ENCODE results near the gene HDAC4. TPM values are rescaled to one million over a fixed set of nuclear protein-coding genes. Genes with fewer than 3 reads are reported as not detected.

HDAC4 gene
- total and polyA plus RNA-seq, 2 experiments from 2014 or later, result 8.1 to 41.8 TPM

- Mint-ChIP-seq H3K4me3 (no peak overlapping the region), H3K36me3 (ENCODE audit: low read depth) (peaks cover 29% of the 10 kb centered on the region), H3K9me3 (0 out of 3 replicates have a peak, but pooled peaks cover 5% of the 10 kb centered on the region), H3K4me1 (peaks cover 13% of the 10 kb centered on the region), H3K27me3 (ENCODE audit: insufficient read depth, low read depth, poor library complexity) (peaks cover 9% of the 10 kb centered on the region), H3K27ac (no peak overlapping the region)
- DNase-seq (ENCODE audit: low spot score) (no peak), ATAC-seq (no peak)
- H3K4me1 ChIP-seq (ENCODE audit: insufficient read depth), result 0 out of 2 replicates have a peak, but pooled peaks cover 7% of the 10 kb centered on the region
- TF ChIP-seq ETS1 (IDR thresholded peaks at IDR 0.05) (no peak), STAT1 (IDR thresholded peaks at IDR 0.05; ENCODE audit: unreplicated experiment) (no peak), POLR2AphosphoS5 (IDR thresholded peaks at IDR 0.05; ENCODE audit: low read depth) (no peak), EZH2 (IDR thresholded peaks at IDR 0.05; ENCODE audit: low read depth, unreplicated experiment) (no peak), NANOG (IDR thresholded peaks at IDR 0.05; ENCODE audit: borderline replicate concordance) (no peak), CTCF (conservative IDR thresholded peaks at IDR 0.05; ENCODE audit: low read depth in 2 of 2) (no peak)
- no peak overlapping the region for H2AFZ ChIP-seq
- no peak overlapping the region for H3K27ac ChIP-seq (ENCODE audit: low read depth)
- H3K27me3 ChIP-seq (ENCODE audit: insufficient read depth), result no peaks in the 10 kb centered on the region
- no peaks in the 10 kb centered on the region for H3F3A ChIP-seq (replicated peaks; ENCODE audit: low read depth)
- H3K4me2 ChIP-seq, result no peak overlapping the region
- no peak overlapping the region for H3K4me3 ChIP-seq
- peaks cover 94% of the 10 kb centered on the region for H3K79me2 ChIP-seq (replicated peaks; ENCODE audit: insufficient read depth)
- no peaks in the 10 kb centered on the region for H3K36me3 ChIP-seq (ENCODE audit: insufficient read depth)
- H3K9me2 ChIP-seq (ENCODE audit: insufficient read depth), result no peaks in the 10 kb centered on the region
- peaks cover 7% of the 10 kb centered on the region for H4K20me1 ChIP-seq (replicated peaks; ENCODE audit: insufficient read depth)
Observed at GRCh38 chr2:239355724-239356123, 45.1 kb downstream of the HDAC4 start.

GRCh38 chr2:239355139-239355538 is 45.7 kb downstream of the HDAC4 start:
- Histone ChIP-seq H3K36me3 (ENCODE audit: insufficient read depth) (no peaks in the 10 kb centered on the region), H3K27ac (ENCODE audit: low read depth) (no peak overlapping the region), H3K4me3 (no peak overlapping the region), H3F3A (replicated peaks; ENCODE audit: low read depth) (no peaks in the 10 kb centered on the region), H2AFZ (no peak overlapping the region), H3K4me2 (no peak overlapping the region), H3K27me3 (ENCODE audit: insufficient read depth) (no peaks in the 10 kb centered on the region), H3K9me2 (ENCODE audit: insufficient read depth) (no peaks in the 10 kb centered on the region), H3K4me1 (ENCODE audit: insufficient read depth) (0 out of 2 replicates have a peak, but pooled peaks cover 7% of the 10 kb centered on the region), H4K20me1 (replicated peaks; ENCODE audit: insufficient read depth) (peaks cover 11% of the 10 kb centered on the region), H3K79me2 (replicated peaks; ENCODE audit: insufficient read depth) (peaks cover 96% of the 10 kb centered on the region)
- ATAC-seq (no peak), DNase-seq (ENCODE audit: low spot score) (no peak)
- H3K4me1 Mint-ChIP-seq, result peaks cover 12% of the 10 kb centered on the region
- 0 out of 3 replicates have a peak, but pooled peaks cover 5% of the 10 kb centered on the region for H3K9me3 Mint-ChIP-seq
- peaks cover 31% of the 10 kb centered on the region for H3K36me3 Mint-ChIP-seq (ENCODE audit: low read depth)
- no peak overlapping the region for H3K4me3 Mint-ChIP-seq
- H3K27me3 Mint-ChIP-seq (ENCODE audit: insufficient read depth, low read depth, poor library complexity), result peaks cover 6% of the 10 kb centered on the region
- no peak overlapping the region for H3K27ac Mint-ChIP-seq
- TF ChIP-seq POLR2AphosphoS5 (IDR thresholded peaks at IDR 0.05; ENCODE audit: low read depth) (no peak), EZH2phosphoT487 (IDR thresholded peaks at IDR 0.05; ENCODE audit: unreplicated experiment) (no peak), ZNF114 (CRISPR knock-in tag; IDR thresholded peaks at IDR 0.05) (no peak), ZNF331 (CRISPR knock-in tag; IDR thresholded peaks at IDR 0.05; ENCODE audit: low read depth) (no peak), ZNF462 (CRISPR knock-in tag; IDR thresholded peaks at IDR 0.05) (no peak)

Data from GM23338 (cell line).